HG03159 (cell line): ENCODE results near the gene CSTA.

ENCODE experiments used
- ATAC-seq: cut with Tn5 transposase; IDR thresholded peaks from one replicate; pipeline ENCODE4 v1.9.1; 2021; ENCODE audit warnings: mild to moderate bottlenecking, moderate library complexity; ENCODE audit not compliant: unreplicated experiment

CSTA gene

GRCh38 chr3:122324871-122325323, at the start of gene CSTA:
Gene CSTA (plus strand): TSS chr3:122325248. CDS start chr3:122325293, 45 bp downstream.
- no peak for ATAC-seq

GRCh38 chr3:122281891-122282290, 43.2 kb upstream of the CSTA start:
- ATAC-seq: no peak

- no peak for ATAC-seq
Observed at GRCh38 chr3:122283796-122284445, 41.1 kb upstream of the CSTA start.

DNA sequence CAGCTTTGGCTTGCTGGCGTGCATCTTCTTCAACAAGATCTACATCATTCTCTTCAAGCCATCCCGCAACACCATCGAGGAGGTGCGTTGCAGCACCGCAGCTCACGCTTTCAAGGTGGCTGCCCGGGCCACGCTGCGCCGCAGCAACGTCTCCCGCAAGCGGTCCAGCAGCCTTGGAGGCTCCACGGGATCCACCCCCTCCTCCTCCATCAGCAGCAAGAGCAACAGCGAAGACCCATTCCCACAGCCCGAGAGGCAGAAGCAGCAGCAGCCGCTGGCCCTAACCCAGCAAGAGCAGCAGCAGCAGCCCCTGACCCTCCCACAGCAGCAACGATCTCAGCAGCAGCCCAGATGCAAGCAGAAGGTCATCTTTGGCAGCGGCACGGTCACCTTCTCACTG, 40.6 kb upstream of the CSTA start:
- no peak for ATAC-seq

DNA sequence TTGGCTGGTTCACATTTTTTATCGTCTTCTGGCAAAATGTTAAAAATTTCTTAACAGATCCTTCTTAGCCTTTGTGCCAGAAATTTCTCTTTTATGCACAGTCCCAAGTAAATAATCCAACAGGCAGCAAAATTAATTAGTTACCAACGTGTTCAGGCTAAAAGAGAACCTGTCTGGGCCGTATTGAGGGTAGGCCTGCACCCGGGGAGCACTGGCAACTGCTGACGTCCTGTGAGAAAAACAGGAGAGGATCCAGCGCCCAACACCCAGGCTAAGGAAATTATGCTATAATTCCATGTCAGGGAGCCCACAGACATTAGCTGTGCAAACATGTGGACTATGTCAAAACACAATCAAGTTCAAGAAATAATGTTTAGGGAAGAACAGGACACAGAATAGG, 30.7 kb upstream of the CSTA start:
- ATAC-seq: no peak

DNA sequence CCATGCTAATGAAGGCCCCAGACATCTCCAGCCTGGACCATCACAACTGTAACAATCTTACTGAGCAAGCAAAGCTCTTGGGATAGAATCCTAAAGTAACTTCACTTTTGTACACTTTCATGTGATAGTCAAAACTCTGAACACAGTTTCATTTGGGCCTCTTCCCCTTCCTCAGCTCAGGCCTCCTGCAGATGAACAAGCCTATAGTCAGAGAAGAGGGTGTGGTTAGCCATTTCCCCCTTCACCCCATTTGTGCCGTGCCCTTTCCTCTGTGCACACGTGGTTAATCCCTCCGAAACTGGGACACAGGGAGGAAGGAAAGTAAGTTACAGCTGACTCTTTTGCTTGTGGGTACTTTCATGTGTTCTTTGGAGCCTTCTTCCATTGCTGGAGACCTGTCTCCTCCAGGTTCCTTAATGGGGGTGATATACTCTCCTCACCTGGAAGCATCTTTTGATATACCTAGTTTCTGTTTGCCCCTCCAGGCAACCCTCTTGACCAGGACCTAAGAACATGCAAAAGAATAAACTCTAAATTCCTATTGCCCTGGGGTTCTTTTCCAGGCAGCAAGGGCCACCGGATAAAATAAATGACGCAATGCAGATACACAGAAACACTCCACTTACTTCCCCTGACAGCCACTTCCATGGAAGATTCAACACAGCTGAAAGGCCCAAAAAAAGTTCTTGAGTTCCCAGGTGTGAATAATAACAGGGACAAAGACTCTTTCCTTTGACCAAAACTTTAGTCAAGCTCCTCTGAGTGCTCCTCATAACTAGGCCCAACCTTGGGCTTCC, 29.6 kb upstream of the CSTA start:
- no peak for ATAC-seq

DNA sequence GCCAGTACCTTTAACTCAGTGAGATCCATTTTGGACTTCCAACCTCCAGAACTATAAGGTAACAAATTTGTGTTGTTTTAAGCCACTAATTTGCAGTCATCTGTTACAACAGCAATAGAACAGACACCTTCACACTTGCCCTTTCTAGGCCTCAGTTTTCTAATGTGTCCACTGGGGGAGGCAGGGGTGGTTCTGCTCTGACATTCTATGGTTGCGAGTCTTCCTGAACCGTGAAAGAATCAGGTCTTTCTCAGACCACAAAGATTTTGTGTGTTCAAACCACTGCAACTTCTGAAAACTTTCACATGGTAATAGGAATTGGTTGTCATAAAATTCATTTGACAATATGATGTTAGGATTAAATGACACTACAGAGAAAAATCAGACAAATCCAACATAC, 26.8 kb upstream of the CSTA start:
- ATAC-seq: peak; percentile 62

DNA sequence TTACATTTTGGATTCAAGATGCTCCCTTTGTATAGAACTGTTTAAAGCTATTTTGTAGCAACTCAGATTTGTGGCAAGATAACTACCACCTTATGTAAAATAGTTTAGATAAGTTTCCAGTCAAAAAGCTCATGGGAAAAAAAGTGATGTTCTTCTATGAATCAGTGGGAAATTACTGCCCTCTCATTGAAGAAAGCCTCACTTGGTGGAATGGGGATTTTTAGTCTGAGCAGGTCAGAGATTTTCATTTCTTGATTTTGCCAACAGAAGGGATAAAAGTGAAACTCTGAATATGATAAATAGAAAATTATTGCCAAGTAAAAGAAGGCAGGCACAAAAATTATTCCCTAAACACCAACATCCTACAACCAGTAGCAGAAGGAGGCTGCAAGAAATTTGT, 25.8 kb upstream of the CSTA start:
- no peak for ATAC-seq

GRCh38 chr3:122299872-122300460, 25.1 kb upstream of the CSTA start:
- no peak for ATAC-seq

DNA sequence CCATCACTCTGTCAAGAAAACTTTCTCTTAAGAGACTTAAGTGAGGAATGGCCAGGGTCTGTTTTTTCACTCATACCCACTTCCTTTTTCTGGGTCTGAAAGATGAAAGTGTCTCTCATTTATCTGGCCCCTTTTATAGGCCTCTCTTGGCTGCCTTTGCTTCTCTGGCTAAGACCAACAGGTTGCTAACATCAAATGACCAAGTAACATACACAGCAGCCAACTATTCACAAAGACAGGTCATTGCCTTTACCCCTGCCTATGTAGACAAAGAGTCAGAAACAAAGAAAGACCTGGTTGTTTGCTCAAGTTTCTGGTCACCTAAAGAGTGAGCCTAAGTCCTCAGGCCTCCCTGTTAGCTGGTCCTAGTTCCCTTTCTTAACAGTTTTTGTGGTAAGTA, 24.0 kb upstream of the CSTA start:
- ATAC-seq: peak; percentile 63

GRCh38 chr3:122305818-122306621, 19.0 kb upstream of the CSTA start:
- ATAC-seq: no peak

GRCh38 chr3:122306622-122306953, 18.5 kb upstream of the CSTA start:
- no peak for ATAC-seq

DNA sequence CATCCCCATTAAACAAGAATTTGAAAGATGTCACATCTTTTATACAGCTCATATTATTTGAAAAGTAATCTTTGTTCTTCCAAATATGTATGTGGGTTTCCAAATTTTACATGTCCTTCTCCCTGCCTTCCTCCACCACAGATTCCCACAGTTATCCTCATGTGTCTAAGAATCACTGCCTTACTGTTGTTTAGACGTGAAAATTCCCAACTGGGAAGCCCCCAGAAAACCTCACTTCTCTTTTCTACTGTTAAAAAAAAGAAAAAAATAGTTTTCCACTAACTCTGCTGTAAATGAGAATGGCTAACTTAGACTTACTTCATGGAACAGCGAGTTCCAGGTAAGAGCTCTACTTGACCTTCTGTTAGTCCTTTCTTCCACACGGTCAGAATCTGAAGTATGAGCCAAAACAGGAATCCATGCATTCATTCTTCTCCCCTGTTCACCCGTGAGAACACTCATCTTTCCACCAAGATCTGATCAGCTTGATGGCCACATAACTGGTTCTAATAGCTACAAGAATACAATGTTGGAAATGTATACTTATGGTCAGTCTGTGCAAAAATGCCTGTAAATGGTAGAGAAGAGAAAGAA, 17.9 kb upstream of the CSTA start:
- no peak for ATAC-seq

GRCh38 chr3:122307976-122308375, 17.1 kb upstream of the CSTA start:
- no peak for ATAC-seq

DNA sequence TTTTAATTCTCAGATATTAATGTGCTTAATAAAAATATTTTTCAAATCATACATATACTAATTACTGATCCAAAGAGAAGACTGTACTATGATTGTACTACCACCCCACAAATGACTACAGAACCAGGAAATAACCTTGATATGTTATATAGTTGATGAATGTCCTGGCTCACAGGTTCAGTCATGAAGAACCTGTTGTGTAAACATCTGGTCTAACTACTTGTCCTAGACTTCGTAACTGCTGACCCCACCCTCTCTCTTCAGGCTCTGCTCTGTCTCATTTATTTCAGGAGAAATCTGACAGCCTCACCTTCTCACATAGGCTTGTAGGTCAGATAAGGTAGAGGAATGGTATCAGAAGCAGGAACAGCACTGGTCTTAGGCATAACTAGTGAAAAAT, 14.7 kb upstream of the CSTA start:
- no peak for ATAC-seq

DNA sequence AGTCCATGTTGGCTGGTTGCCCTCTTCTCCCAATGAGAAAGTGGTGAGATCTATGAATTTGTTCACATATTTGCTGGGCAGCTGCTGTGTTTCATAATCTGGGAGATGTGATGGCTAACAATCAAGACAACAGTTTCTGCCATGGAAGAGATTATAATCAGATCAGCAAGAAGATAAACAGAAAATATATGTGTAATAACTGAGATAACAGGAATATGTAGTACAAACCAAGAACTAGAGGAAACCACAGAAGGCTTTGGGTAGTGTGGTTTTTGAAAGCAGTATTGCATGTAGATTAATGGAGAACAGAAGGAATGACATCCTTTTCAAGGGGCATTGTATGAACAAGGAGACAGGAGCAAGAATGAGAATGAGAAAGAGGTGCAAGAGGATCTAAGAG, 12.2 kb upstream of the CSTA start:
- ATAC-seq: no peak

DNA sequence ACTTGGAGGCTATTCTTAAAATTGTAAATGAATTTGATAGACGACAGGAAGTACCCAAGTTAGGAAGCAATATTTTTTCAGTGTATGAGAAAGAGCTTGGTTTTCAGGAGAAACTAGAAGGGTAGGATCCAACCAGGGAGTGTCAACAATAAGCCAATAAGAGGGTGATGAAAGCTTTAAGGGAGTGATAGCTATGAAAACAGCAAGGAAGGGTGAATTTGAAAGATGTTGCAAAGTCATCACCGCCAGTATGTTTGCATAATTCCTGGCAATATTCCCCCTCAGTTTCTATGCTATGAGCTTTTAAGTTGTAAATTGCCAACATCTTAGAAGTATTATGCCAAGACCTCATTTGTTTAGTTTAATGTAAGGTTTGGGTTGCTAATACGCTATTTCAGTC, 11.8 kb upstream of the CSTA start:
- no peak for ATAC-seq

DNA sequence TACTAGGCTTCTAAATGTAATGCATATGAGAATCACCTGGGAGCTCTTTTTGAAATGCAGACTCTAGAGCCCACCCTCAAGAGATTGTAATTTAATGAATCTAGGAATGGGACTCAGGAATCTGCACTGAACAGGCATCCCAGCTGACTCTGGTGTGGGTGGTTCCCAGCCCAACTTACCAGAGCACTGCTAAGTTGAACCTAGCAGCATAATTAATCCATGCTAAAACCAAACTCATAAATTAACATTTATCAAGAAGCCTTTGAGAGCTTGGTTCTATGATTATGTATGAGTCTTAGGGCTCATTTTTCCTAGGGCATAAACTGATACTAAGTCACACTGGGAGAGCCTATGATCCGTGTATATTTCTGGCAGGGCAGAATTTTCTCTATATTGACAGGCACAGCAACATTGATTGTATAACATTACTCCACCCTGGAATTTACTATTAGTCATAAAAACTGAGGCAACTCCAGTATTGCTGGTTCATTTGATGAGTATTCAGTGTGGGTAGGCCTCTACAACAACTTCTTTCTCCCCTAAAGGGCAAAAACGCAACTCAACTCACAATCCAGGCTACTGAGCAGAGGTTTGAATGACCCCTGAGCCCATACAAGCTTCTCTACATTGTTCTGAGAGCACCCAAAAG, 10.7 kb upstream of the CSTA start:
- ATAC-seq: no peak

DNA sequence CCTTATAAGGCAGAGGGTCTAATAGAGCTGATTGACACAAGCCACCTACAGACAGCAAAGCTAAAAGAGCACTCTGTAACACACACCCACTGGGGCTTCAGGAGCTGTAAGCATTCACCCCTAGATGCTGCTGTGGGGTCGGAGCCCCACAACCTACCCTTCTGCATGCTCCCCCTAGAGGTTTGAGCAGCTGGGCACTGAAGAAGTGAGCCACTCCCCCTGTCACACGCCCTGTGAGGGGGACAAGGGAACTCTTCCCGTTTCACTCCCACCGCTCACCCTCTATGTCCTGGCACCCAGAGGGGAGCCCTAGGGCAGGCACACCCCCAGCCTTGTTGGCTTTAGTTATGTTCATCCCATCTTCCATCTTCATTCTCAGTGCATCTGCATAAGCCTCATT, 9.4 kb upstream of the CSTA start:
- no peak for ATAC-seq

GRCh38 chr3:122316368-122316767, 8.7 kb upstream of the CSTA start:
- no peak for ATAC-seq

DNA sequence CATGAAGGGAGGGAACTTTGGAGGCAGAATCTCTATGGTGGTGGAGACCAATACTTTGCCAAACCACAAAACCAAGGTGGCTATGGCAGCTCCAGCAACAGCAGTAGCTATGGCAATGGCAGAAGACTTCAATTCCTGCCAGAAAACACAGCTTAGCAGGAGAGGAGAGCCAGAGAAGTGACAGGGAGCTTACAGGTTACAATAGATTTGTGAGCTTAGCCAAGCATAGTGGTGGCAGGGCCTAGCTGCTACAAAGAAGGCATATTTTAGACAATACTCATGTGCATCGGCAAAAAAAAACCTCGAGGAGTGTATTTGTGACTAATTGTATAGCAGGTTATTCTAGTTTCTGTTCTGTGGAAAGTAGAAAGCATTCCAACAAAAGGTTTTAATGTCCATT, 6.4 kb upstream of the CSTA start:
- no peak for ATAC-seq
